IPS-NIHi7 (cell line): ENCODE results near the gene STIL.
"Not testable (repeated sequence)": the region's sequence is repeated elsewhere in the genome, so short reads cannot be mapped to it uniquely, and the experiment has no call there.

Source experiments
- DNase-seq: peaks from one replicate; pipeline ENCODE4 v3.0.0; 2012; ENCODE audit warnings: mixed read lengths; ENCODE audit errors: extremely low spot score

The STIL gene

DNA sequence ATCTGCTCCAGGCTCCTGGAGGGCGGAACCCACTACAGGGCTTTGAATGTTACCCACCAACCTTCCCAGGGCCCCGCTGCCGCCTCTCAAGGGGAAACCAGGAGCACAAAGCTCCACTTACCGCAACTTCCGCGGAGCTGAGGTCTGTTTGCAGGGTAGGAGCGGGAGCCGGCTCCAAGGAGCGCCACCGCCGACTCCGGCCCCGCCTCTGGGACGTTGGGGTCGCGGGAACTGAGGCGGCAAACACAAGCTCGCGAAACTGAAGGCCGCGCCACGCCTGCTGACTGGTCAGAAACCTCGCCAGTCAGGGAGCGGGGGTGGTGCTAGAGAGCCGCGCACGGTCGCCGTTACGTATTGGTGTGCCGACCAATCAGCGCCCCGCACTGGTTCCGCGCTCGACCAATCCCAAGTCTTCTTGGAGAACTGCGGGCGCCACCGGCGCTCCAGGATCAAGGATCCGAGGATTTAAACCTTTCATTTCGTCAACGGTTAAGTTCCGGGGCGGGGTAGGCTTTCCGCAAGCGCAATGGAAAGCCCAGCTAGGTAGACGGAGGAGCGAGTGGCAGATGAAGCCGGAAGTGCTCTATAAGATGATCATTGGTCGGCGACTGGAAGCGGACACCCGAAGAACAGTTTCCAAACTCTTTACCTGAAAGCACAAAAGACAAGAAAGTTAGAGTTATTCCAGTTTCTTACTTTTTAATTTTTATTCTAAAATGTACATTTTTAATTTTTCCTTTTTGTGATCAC, at the start of gene STIL:
Gene STIL (minus strand): TSS at position 233 of the 750 bp plus-strand sequence. CDS start 3,828 bp downstream, outside the sequence.
- DNase-seq = peak; percentile 99

DNA sequence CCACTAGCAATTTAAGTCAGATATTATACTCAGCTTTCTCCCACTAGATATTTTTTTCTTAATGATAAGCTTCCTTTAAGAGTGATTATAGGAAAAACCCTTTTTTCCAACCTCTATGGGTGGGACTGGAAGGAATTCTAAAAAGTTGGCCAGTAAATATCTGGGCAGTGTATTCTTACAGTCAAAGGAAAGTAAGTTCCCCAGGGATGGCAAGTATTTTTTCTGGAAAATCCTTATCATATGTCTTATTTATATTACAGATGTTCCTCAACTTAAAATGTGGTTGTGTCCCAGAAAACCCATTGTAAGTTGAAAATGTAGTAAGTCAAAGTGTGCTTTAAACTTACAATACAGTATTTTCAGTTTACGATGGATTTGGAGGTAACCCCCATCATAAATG, 48.9 kb upstream of the STIL start:
- no peak for DNase-seq

DNA sequence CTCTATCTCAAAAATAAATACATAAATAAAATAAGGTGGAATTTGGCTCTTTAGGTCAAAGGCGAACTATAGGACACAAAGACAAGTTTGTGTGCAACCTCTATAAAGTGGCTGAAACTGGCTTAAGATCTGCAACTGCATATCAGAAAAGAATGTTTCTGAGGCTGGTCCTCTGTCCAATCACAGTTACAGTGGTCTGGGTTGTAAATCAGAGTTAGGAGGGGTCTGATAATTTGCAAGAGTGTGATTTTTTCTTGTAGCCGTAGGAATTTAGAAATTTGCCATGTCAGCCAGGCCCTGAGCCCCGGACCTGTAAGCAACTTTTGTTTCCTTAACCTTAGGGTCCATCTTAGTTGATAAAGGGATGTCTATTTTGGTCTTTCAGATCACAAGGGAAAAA, 47.4 kb upstream of the STIL start:
- no peak for DNase-seq

DNA sequence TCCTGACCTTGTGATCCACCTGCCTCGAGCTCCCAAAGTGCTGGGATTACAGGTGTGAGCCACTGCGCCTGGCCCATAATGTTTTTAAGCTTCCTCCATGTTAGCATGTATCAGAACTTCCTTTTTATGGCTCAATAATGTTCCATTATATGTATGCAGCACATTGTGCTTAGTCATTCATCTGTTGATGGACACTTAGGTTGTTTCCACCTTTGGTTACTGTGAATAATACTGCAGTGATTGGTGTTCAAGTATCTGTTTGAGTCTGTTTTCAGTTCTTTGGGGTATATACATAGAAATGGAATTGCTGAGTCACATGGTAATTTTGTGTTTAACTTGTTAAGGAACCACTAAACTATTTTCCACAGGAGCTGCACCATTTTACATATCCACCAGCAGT, 37.4 kb upstream of the STIL start:
- no peak for DNase-seq

DNA sequence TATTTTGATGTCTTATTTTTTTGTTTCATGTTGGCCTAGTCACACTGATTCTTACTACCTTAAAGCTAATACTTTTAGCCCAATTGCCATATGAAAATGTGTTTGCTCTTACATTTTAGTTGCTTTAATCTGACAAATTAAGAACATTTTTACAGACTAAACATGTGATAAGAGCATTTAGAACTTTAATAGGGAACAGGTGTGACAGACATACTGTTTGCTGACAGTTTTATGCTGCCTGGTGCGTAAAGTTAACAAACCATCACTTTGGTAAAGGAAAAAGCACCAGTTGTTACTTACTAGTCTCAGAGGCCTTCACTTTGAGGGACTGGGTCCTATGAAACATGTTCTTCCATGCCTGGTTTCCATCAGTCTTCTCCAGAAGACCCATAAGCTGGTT, 34.3 kb upstream of the STIL start:
- DNase-seq = no peak

DNA sequence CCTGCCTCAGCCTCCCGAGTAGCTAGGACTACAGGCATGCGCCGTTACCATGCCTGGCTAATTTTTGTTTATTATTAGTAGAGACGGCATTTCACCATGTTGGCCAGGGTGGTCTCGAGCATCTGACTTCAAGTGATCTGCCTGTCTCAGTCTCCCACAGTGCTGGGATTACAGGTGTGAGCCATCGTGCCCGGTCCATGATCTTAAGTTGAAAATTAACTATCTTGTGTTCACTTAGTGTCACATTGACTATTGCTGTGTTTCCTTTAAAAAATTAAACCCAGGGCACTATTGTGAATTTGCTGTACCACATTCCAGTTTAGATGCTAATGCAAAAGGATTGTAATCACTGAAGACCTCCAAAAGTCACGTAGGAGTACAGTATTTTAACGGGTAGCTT, 33.8 kb upstream of the STIL start:
- DNase-seq = no peak

DNA sequence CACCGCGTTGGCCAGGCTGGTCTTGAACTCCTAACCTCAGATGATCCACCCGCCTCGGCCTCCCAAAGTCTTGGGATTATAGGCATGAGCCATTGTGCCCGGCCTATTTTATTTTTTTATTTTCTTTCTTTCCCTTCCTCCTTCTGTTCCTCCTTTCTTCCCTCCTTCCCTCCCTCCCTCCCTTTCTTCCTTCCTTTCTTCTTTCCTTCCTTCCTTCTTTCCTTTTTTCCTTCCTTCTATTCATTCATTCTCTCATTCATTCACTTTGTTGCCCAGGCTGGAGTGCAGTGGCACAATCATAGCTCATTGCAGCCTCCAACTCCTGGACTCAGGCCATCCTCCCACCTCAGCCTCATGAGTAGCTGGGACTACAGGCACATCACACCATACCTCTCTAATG, 33.0 kb upstream of the STIL start:
- not testable (repeated sequence) for DNase-seq

DNA sequence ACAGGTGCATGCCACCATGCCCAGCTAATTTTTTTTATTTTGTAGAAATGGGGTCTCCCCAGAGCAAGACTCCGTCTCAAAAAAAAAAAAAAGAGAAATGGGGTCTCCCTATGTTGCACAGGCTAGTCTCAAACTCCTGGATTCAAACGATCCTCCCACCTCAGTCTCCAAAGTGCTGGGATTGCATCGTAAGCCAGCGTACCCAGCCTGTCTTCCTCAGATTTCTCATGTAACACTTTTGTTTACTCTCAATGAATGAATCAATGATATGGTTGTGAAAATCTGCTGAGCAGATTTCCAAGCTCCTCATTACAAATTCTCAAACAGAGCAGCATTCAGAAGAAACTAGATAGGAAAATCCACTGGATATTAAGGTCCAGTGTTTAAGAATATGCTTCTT, 26.3 kb upstream of the STIL start:
- DNase-seq = no peak

DNA sequence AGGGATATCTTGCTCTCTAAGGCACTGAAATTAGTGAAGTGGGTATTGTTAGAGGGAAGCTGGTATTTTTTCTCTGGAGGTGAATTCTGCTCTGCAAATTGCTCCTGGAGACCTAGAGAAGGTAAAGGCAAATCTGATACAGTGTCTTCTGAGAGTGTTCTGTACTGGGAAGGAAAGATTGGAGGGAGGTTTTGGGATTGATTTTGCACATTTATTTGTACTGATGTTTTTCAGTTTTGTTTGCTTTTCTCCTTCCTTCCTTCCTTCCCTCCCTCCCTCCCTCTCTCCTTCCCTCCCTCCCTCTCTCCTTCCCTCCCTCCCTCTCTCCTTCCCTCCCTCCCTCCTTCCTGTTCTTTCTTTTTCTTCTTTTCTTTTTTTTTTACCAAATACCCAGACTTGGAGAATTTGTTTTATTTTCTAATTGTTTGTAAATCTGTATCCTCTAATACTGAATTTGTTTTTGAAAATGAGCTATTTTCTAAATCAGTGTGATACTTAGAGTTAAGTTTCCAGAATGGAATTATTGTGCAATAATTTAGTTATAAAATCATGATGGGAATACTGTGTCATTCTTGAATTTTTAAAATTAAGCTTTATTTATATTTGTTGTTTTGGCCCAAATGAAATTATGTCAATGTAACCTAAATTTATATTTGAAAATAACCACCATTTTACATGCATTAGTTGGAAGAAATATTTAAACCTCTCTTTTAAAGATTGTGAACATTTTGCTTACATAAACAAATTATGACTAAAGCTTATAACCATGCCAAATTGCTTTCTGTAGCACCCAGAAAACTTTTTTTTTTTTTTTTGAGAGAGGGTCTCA, 24.5 kb upstream of the STIL start:
- DNase-seq = no peak

DNA sequence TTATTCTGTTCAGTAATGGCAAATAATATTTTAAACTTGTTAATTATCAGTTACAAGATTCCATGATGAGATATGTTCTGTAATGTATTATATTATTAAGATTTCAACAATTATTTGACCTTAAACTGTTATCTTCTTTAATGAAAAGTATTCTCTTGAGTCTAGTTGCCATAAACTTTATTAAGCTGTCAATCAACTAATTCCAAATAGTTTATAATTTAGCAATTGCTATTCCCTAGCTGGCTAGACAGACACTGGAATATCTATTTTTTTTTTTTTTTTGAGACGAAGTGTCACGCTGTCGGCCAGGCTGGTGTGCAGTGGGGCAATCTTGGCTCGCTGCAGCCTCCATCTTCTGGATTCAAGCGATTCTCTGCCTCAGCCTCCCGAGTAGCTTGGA, 23.4 kb upstream of the STIL start:
- no peak for DNase-seq

DNA sequence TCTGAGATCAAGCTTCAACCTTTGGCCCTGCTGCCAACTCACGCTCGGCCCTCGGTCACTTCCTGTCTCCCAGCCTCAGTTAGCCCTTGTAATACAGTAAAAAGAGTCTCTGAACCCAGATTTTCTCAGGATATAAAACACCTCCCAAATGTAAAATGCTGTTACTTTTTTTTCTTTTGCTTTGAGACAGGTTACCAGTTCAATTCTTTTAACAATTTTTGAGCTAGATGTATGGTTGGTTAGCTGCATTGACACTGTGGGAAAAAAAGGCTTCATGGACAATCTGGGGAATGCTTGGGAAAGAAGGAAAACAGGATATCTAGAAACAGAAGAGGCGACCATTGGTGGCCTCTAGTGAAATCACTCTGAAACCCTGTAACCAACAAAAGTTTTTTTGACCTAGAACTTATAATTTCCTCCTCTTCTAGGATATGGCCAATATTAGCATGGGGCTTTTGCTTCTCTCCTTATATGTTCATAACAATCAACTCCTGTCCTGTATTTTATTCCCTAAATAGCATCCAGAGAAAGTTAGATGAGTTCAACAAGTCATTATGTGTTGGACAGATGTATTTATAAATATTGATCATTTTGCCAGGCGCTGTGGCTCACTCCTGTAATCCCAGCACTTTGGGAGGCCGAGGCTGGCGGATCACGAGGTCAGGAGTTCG, 21.0 kb upstream of the STIL start:
- no peak for DNase-seq

DNA sequence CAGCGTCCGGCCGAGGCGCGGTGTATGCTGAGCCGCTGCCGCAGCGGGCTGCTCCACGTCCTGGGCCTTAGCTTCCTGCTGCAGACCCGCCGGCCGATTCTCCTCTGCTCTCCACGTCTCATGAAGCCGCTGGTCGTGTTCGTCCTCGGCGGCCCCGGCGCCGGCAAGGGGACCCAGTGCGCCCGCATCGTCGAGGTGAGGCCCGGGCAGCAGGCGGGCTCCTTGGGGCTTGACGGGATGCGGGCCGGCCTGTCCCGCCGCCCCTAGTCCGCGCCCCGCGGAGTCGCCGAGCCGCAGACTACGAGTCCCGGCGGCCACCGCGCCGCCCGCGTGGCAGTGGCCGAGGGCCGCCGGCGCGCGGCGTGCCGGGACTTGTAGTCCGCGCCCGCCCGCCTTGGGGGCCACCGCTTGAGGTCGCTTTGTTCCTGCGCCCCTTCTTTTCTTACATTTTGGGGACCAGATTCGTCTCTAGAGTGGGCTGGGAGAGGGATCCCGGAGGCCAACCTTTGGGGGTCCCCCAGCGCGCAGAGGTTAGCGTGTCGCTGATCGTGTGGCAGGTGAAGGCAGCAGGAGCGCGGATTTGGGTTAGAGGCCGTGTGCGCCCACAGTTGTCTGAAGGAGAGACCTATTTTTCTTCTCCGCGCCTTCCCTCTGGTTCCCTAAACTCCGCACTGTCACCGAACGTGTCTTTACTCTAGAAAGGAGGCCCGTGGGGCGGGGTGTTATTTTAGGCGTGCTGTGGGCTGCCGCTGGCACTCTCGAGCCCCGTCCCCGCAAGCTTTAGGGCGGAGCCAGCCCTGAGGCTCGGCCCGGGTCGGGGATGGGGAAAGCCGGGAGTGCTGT, 20.2 kb upstream of the STIL start:
- DNase-seq = peak; percentile 89

DNA sequence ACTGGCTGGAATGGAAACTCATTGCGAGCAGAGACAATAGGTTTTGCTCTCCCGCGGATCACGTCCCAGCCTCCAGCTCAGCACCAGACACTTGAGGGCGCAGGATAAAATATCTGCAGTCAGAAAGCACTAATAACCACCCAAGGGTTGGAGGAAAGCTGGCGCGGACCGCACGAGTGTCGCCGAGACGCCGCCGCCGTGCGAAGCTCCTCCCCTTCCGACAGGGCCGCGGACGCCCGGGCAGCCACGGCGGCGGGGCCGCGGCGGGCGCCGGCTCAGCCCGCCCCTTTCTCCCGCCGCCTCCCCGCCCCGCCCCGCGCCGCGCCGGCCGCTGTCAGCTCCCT, 19.6 kb upstream of the STIL start, which contains the start of gene CMPK1:
Gene CMPK1 (plus strand): TSS at position 213 of the 344 bp plus-strand sequence. CDS start 156 bp downstream, outside the sequence.
- DNase-seq = peak; percentile 83

DNA sequence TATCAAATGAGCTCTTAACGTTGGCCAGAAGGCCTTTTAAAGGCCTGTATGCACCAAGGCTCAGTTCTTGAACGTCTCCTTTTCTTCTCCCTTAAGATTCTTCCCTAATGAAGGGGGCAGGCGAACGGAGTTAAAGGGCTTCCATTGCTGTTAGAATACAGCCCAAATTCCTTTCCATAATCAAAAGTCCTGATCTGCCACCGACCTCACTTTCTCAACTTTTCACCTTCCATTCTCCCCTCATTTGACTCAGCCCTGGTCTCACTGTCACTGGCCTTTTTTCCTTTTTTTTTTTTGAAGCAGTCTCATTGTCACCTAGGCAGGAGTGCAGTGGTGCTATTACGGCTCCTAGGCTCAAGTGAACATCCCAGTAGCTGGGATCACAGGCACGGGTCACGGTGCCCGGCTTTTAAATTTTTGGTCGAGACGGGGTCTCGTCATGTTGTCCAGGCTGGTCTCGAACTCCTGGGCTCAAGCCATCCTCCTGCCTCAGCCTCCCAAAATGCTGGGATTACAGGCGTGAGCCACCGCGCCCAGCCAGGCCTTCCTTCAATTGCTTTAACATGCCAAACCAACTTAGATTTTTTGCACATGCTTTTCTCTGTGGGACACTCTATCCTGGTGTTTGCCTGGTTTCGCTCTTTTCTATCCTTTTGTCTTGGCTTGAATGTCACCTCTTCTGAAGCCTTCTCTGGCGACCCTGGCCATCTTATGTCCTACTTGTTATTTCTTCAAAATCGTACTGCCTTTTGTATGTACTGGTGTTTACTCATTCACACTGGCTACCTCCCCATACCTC, 19.0 kb upstream of the STIL start:
- DNase-seq = no peak

DNA sequence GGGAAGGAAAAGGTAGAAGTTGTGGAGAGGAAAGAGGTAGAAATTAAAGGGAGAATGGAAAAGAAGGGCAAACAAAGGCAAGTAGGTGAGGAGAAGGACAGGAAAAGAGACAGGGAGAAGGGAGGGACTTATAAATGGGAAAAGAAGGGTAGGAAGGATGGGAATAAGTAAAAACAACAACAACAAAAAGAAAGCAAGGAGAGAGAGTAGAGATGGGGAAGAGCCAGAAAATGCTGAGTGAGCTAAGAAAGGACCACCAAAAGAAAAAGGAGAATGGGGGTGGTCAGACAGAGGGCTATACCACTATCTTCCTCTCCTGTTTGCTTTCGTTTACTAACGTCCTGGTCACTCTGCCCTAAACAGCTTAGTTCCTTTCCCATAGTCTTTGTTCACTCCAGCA, 17.9 kb upstream of the STIL start:
- no peak for DNase-seq

DNA sequence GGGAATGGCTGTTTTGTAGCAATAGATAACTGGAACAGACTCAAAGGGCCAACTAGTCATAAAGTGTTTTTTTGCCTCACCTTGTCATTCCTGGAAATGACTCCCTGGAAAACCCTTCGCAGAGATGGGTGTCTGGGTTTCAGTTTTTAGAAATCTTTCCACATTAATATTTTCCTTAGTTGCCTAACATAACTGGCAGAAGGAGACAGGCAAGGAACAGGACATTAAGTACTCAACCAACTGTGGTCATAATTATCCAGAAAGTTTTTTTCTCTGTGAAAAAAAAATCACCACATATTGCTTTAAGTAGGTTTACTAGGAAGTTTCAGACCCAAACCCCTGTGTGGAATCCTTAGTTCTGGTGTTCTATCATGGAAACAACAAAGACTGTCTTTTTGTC, 16.3 kb upstream of the STIL start:
- no peak for DNase-seq

DNA sequence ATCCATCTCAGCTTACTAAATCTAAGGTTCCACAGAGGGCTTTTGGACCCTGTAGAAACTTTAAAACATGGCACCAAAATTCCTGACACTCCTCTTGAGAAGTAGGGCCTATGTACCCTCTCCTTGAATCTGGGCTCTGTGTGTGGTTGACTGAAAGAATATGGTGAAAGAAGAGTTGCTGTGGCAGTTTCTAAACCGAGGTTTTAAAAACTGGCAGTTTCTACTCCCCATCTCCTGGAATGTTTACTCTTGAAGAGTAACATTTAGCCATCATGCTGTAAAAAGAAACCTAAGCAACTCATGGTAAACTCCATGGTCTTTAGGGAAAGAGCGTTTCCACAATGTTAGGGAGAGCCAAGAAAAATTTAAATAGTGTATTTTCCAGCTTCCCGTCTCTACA, 15.0 kb upstream of the STIL start:
- no peak for DNase-seq

DNA sequence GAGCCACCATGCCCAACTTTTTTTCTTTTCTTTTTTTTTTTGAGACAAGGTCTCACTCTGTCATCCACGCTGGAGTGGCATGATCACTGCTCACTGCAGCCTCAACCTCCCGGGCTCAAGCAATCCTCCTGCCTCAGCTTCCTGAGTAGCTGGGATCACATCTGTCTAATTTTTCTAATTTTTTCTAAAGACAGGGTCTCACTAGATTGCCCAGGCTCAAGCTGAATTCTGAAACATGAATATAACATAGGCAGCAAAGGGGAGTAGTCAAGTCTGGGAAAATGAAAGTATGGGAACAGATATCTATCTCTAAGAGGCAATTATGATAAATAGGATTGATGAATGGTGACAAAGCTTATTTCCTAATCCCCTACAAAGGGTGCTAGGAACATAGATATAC, 12.3 kb upstream of the STIL start:
- DNase-seq = no peak

DNA sequence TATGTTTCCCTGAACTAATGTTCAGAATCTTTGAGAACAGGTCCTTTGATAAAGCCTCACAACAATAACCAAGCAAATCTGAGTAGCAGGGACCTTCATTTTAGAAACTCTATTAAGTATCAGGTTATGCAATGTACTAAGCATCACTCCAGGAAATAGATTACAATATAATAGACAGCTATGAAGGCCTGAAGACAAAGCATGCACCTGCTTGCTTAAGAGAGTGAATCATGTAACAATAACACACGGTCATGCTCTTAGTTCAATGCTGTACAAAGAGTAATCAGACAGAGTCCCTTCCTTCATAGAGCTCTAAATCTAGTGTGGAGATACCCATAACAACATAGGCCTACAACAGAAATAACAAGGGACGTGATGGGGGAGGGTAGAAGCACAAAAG, 11.6 kb upstream of the STIL start:
- no peak for DNase-seq

DNA sequence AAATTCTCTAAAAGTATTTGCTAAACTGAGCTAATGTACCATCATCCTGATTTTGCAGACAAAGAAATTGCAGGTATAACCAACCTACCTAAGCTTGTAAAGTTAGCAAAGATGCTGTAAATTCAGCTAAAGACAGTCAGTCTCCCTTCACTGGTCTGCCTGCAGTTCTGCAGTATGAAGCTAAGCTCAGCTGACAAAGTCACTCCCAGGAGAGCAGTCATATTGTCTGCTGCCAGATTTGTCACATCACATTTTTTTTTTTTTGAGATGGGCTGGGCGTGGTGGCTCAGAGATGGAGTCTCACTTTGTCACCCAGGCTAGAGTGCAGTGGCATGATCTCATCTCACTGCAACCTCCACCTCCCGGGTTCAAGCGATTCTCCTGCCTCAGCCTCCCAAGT, 10.7 kb upstream of the STIL start:
- DNase-seq = no peak

DNA sequence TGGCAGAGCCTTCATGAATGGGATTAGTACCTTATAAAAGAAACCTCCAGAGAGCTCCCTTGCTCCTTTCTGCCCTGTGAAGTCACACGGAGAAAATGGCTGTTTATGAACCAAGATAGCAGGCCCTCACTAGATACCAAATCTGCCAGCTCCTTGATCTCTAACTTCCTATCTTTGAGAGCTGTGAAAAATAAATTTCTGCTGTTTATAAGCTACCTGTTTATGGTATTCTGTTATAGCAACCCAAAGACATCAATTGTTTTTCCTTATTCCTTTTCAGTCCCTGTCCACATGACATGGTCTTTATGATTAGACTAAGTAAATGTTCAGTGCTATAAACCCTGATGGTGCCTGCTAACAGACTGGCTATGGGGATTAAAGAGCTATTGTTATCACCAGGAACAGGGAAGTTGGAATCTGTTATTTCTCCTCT, 9.7 kb upstream of the STIL start:
- DNase-seq = no peak
